NOMO-1 (cell line): ENCODE data around the gene WDR93.
"Not testable (repeated sequence)": the region's sequence is repeated elsewhere in the genome, so short reads cannot be mapped to it uniquely, and the experiment has no call there.

ENCODE experiments used
- DNase-seq, 2 experiments: peaks; one replicate each; lab custom pipeline; 2025; ENCODE audit not compliant: unreplicated experiment in 2 of 2; lab: John Stamatoyannopoulos, UW

Gene WDR93

DNA sequence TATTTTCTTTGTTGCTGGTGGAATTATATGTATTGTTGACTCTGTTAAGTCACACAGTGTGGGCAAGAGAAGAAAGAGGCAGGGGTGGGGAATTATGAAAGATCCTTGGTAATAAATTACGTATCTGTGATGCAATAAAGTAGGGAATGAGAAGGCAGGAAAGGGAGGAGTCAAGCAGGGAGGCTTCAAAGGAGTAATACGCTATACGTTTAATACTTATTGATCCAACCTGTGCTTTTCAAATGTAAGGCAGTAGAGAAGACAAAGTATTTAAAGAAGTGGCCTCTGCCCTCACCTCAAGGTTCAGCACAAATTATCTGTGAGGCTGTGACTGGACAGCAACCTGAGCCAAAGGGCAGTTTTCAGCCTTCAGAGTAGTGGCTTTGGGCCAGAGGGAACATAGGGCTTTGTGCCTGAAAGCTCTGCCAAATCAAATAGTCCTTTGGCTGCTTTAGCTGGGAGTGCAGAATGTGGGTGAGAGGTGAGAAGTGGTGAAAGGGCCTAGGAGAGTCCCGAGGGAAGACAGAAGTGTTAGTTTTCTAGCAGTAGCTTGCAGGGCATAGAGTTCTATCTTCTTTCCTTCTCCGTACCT, 10.2 kb upstream of the WDR93 start:
- no peak for DNase-seq

GRCh38 chr15:89681146-89681545, 9.5 kb upstream of the WDR93 start:
- DNase-seq, result no peak

- no peak for DNase-seq
These were observed 4.6 kb upstream of the WDR93 start for GRCh38 chr15:89685995-89686394.

GRCh38 chr15:89686522-89686921, 4.1 kb upstream of the WDR93 start:
- DNase-seq, result no peak

GRCh38 chr15:89689930-89690275, 708 bp upstream of the WDR93 start:
- not testable (repeated sequence) for DNase-seq

GRCh38 chr15:89693091-89693490, 2.5 kb downstream of the WDR93 start:
- no peak for DNase-seq

GRCh38 chr15:89693696-89694095, 3.1 kb downstream of the WDR93 start:
- DNase-seq, result no peak

DNA sequence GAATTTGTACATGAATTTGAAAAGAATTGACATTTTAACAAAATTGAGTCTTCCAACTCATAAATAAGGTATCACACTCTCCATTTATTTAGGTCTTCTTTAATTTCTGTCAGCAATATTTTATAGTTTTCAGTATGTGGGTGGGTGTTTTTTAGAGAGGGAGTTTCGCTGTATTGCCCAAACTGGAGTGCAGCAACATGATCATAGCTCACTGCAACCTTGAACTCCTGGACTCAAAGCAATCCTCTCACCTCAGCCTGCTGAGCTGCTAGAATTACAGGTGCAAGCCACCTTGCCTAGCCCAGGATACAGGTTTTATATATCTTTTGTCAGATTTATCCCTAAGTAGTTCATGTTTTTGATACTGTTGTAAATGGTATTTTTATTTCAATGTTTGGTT, 4.6 kb downstream of the WDR93 start:
- no peak for DNase-seq

DNA sequence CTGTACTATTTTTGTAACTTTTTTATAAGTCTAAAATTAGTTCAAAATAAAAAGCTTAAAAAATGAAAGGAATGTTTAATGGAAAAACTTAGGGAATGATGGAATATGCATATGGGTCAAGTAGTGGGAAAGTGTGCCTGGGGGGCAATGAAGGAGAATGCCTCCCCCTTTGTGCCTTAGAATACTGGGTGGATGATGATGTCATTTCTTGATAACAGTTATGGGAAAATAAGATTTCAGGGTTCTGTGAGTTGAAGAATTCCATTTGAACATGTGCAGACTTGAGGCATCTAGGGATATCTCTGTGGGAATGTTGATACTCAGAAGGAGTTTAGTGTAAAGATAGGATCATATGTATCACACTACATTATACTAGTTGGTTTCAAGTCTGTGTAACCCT, 13.8 kb downstream of the WDR93 start:
- DNase-seq, result no peak

DNA sequence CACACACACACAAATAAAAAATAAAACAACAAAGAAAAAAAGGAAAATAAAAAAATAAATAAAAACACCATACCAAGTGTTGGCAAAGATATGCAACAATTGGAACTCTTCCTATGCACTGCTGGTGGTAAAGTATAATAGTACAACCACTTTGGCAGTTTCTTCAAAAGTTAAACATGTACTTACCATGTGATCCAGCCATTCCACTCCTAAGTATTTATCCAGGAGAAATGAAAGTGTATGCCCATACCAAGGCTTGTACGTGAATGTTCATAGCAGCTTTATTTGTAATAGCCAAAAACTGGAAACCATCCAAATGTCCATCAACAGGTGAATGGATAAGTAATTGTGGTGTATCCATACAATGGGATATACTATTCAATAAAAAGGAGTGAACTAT, 17.0 kb downstream of the WDR93 start:
- no peak for DNase-seq

GRCh38 chr15:89714775-89715174, 24.2 kb downstream of the WDR93 start:
- DNase-seq, result peak; percentile 5 to 8

DNA sequence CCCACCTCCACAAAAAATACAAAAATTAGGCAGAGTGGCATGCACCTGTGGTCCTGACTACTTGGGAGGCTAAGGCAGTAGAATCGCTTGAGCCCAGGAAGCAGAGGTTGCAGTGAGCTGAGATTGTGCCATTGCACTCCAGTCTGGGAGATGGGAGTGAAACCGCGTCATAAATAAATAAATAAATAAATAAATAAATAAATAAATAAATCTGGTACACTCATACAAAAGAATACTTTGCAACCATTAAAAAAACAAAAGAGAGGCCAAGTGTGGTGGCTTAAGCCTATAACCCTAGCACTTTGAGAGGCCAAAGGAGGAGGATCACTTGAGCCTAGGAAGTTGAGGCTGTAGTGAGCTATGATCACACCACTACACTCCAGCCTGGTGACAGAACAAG, 32.4 kb downstream of the WDR93 start:
- no peak for DNase-seq

DNA sequence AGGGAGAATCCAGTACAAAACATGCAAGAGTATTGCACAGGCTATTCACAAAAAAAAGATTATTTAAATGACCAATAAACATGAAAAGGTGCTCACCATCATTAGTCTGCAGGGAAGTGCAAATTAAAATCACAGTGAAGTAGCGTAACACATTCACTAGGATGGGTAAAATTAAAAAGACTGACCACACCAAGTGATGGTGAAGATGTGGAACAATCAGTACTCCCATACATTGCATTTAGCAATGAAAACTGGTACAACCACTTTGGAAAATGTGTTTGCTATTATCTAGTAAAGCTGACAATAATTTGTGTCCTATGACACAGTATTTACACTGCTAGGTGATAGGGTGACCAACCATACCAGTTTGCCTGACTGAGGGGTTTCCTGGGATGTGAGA, 34.0 kb downstream of the WDR93 start:
- no peak for DNase-seq

- DNase-seq, result no peak
These were observed 34.5 kb downstream of the WDR93 start for GRCh38 chr15:89725064-89725463.

- DNase-seq, result no peak
These were observed 37.6 kb downstream of the WDR93 start for GRCh38 chr15:89728254-89728653.

GRCh38 chr15:89731275-89731674, 40.7 kb downstream of the WDR93 start:
- no peak for DNase-seq

DNA sequence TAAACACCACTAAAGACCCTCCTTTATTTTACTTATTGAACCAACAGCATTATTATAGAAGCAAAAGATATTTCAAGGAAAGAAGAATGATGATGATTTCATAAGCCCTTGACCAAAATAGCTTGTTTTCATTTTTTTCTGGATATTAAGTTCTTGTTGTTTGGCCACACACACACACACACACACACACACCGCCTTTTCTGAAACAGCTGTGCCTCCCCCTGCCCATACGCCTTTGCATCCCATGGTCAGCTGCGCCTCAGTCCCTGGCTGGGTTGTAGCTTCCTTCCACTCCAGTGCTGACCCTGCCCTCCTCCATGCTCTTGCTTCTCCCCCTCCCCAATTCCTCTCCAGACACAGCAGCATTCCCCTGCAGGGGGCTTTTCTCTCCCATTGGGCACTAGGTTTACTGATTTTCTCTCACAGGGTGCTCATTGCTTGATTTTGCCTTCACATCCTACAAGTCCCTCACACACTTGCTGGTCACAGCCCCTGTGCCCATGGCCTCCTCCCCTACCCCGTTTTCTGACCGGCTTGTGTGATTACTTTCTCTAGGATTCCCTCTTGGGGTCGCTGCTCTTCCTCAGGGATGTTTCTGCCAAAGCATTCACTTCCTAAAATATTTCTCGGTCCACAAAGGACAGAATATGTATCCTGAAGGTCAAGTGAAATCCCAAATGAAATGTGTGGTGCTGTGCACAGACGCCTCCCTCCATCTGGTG, 42.0 kb downstream of the WDR93 start:
- no peak for DNase-seq

DNA sequence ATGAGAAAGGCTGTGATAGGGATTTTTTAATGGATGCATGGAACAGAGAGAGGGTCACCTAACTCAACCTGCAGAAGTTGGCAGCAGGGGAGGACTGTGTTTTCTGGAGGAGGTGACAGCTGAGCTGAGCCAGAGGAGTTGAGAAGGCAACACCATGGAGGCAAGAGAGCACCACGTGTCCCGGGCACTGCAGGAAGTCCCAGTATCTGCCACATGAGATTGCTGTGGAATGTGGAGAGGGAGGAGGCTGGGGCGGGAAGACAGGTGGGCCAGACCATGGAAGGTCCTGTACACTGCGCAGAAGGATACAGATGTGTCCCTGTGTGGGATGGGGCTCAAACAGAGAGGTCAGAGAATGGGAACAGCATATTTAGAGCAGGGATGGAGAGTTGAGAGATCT, 45.2 kb downstream of the WDR93 start:
- no peak for DNase-seq

GRCh38 chr15:89740137-89740536, 49.5 kb downstream of the WDR93 start:
- peak; percentile 18 to 63 for DNase-seq

DNA sequence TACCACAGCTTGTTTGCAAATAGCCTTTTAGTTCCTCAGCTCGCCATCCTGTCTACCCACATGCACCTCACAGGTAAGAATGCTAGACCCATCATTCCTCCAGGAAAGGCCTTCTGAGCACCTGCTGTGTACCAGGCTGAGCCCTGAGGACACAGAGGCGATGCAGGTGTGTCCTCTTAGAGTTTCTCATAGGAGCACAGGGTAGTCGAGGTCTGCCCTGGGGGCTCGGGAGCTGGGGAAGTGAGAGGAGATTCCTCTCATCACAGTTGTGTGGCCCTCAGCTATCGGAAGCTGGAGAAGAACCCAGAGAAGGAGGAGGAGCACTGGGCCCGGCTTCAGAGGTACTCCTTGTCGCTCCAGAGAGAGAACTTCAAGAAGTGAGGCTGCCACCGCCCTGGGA, 52.4 kb downstream of the WDR93 start:
- DNase-seq, result no peak

DNA sequence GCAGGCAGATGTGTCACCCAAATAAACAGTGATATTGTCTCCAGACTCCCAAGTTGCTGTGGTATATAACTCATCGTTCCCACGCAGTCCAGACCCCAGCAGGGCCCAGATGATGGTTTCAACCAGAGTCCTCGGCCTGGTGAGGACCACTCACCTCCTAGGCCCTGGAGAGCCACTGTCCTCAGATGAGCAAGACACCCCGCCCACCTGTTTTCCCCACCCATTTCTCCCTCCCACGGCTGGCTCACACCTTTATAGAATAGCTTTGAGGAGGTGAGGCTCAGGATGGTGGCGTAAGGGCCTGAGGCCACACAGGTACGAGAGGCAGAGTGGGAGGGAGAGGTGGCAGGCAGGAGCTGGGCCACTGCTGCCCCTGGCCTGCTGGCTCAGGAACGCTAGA, 53.0 kb downstream of the WDR93 start:
- DNase-seq, result no peak

GRCh38 chr15:89745131-89745530, 54.5 kb downstream of the WDR93 start:
- no peak for DNase-seq

DNA sequence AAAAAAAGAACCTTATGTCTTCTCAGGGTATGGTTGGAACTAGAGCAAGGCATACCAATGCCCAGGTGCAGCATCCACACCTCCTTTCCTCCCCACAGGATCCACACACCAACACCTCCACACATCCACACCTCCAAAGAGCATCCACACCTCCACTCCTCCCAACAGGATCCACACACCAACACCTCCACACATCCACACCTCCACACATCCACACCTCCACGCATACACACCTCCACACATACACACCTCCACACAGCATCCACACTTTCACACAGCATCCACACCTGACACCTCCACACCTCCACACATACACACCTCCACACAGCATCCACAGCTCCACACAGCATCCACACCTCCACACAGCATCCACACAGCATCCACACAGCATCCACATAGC, 55.2 kb downstream of the WDR93 start:
- no peak for DNase-seq
